A549 (cell line): ENCODE data around the gene ST8SIA5. TPM values are rescaled to one million over a fixed set of nuclear protein-coding genes. Genes with fewer than 3 reads are reported as not detected.

Source experiments
- ATAC-seq, 2 experiments: fragments of 200-7000 bp in 1 of 2; fragments of >200 bp in 1 of 2; cut with Nextera tagmentation in 1 of 2; cut with Tn5 transposase in 1 of 2; 3 replicates each; pipeline versions ENCODE4 v1.8.0 to v1.9.1; 2018 to 2020; ENCODE audit warnings: mild to moderate bottlenecking in 1 of 2, moderate library complexity in 1 of 2
- CTCF ChIA-PET: fragments of 300-600 bp; sonication (Branson Sonifier 250); formaldehyde crosslinking; extraction: SDS; loops from one replicate; lab custom pipeline; 2021; ENCODE audit warnings: antibody characterized with exemption, inconsistent platforms; lab: Yijun Ruan, JAX
- POLR2A ChIA-PET: fragments of 350-600 bp; formaldehyde crosslinking; extraction: SDS; loops from one replicate; lab custom pipeline; 2021; ENCODE audit warnings: antibody characterized with exemption, inconsistent platforms; lab: Yijun Ruan, JAX
- DNase-seq, 2 experiments: peaks; one replicate each; pipeline versions ENCODE4 v3.0.0 to v3.0.0-alpha.2; 2011 to 2016; ENCODE audit warnings: low read depth in 1 of 2, low spot score in 1 of 2
- FAIRE-seq: peaks from 2 replicates; lab custom pipeline; 2011; peaks lifted over from hg19 to GRCh38; lab: Jason Lieb, UNC
- H3K27ac ChIP-seq, 2 experiments: fragments of >200 bp; sonication (Bioruptor Twin); formaldehyde crosslinking; 3 replicates each; pipeline ENCODE4 v1.5.1; 2016 to 2017
- H3K4me1 ChIP-seq: fragments of >200 bp; sonication (Bioruptor Twin); formaldehyde crosslinking; 3 replicates; pipeline ENCODE4 v1.6.1; 2016
- H3K4me2 ChIP-seq: fragments of >200 bp; sonication (Bioruptor Twin); formaldehyde crosslinking; 3 replicates; pipeline ENCODE4 v1.6.1; 2016
- H3K4me3 ChIP-seq: fragments of >200 bp; sonication (Bioruptor Twin); formaldehyde crosslinking; 3 replicates; pipeline ENCODE4 v1.5.1; 2016
- H3K9me3 ChIP-seq: fragments of >200 bp; sonication (Bioruptor Twin); formaldehyde crosslinking; 3 replicates; pipeline ENCODE4 v1.6.1; 2016
- BCL3 ChIP-seq: fragments of >200 bp; sonication (Bioruptor Twin); formaldehyde crosslinking; IDR thresholded peaks from 3 replicates; pipeline ENCODE4 v1.6.1; 2016
- CBX8 ChIP-seq: fragments of 200-600 bp; sonication (generic); IDR thresholded peaks from 2 replicates; pipeline ENCODE4 v1.6.1; 2016
- CEBPB ChIP-seq, 2 experiments: fragments of >200 bp in 1 of 2; sonication (Bioruptor Twin) in 1 of 2; formaldehyde crosslinking in 1 of 2; IDR thresholded peaks; 2 replicates each; pipeline ENCODE4 v1.6.1; 2012 to 2016
- CHD2 ChIP-seq: fragments of 150-350 bp; IDR thresholded peaks from 2 replicates; pipeline ENCODE4 v1.6.1; 2014; ENCODE audit warnings: low read length; ENCODE audit not compliant: partially characterized antibody
- CHD4 ChIP-seq: fragments of 200-600 bp; sonication (generic); IDR thresholded peaks from 2 replicates; pipeline ENCODE4 v1.6.1; 2016; ENCODE audit warnings: antibody characterized with exemption, mild to moderate bottlenecking, borderline replicate concordance
- EHF ChIP-seq: fragments of 250-450 bp; sonication (Bioruptor Pico); IDR thresholded peaks from 2 replicates; pipeline ENCODE4 v1.5.0; 2020; ENCODE audit warnings: mild to moderate bottlenecking
- EHMT2 ChIP-seq: fragments of 200-600 bp; sonication (generic); IDR thresholded peaks from 2 replicates; pipeline ENCODE4 v1.6.1; 2016; ENCODE audit warnings: antibody characterized with exemption, low read depth, mild to moderate bottlenecking, moderate library complexity
- ELK1 ChIP-seq: fragments of 150-350 bp; IDR thresholded peaks from 2 replicates; pipeline ENCODE4 v1.6.1; 2014; ENCODE audit warnings: low read depth, mild to moderate bottlenecking, low read length
- EP300 ChIP-seq, 2 experiments: fragments of >200 bp; sonication (Bioruptor Twin); formaldehyde crosslinking; IDR thresholded peaks; 2 replicates in 1 of 2; 3 replicates in 1 of 2; pipeline ENCODE4 v1.6.1; 2016 to 2017
- FOSB ChIP-seq: fragments of 250-450 bp; sonication (Bioruptor Pico); IDR thresholded peaks from 2 replicates; pipeline ENCODE4 v1.5.0; 2020; ENCODE audit warnings: mild to moderate bottlenecking, moderate library complexity
- FOXS1 ChIP-seq: fragments of 250-450 bp; sonication (Bioruptor Pico); IDR thresholded peaks from 2 replicates; pipeline ENCODE4 v1.5.0; 2020; ENCODE audit warnings: mild to moderate bottlenecking, moderate library complexity
- GATA3 ChIP-seq: IDR thresholded peaks from 2 replicates; pipeline ENCODE4 v1.6.1; 2012; ENCODE audit warnings: borderline replicate concordance
- HEYL ChIP-seq: fragments of 250-450 bp; sonication (Bioruptor Pico); IDR thresholded peaks from 2 replicates; pipeline ENCODE4 v1.8.0; 2021; ENCODE audit warnings: mild to moderate bottlenecking, moderate library complexity
- HOXB13 ChIP-seq: fragments of 250-450 bp; sonication (Bioruptor Pico); IDR thresholded peaks from 2 replicates; pipeline ENCODE4 v1.5.0; 2020; ENCODE audit warnings: low read depth, mild to moderate bottlenecking, moderate library complexity
- HOXB5 ChIP-seq: fragments of 250-450 bp; sonication (Bioruptor Pico); IDR thresholded peaks from 2 replicates; pipeline ENCODE4 v1.5.0; 2020; ENCODE audit warnings: mild to moderate bottlenecking, moderate library complexity
- JUN ChIP-seq, 2 experiments: fragments of >200 bp; sonication (Bioruptor Twin); formaldehyde crosslinking; IDR thresholded peaks; 2 replicates in 1 of 2; 3 replicates in 1 of 2; pipeline ENCODE4 v1.6.1; 2016 to 2017
- JUNB ChIP-seq: fragments of >200 bp; sonication (Bioruptor Twin); formaldehyde crosslinking; IDR thresholded peaks from 2 replicates; pipeline ENCODE4 v1.6.1; 2016
- KDM5A ChIP-seq: fragments of 200-600 bp; sonication (generic); IDR thresholded peaks from 2 replicates; pipeline ENCODE4 v1.6.1; 2016; ENCODE audit warnings: antibody characterized with exemption, mild to moderate bottlenecking
- MAZ ChIP-seq: fragments of 150-350 bp; IDR thresholded peaks from 2 replicates; pipeline ENCODE4 v1.6.1; 2014; ENCODE audit warnings: antibody characterized with exemption, low read depth, low read length, borderline replicate concordance
- MYC ChIP-seq: IDR thresholded peaks from 2 replicates; pipeline ENCODE4 v1.6.1; 2012; ENCODE audit warnings: mild to moderate bottlenecking, inconsistent platforms, low read length, improper control_type of control experiment, borderline replicate concordance
- NFE2L2 ChIP-seq: fragments of 150-350 bp; conservative IDR thresholded peaks from 2 replicates; pipeline ENCODE4 v1.6.1; 2014; ENCODE audit warnings: low read length
- POLR2AphosphoS2 ChIP-seq: conservative IDR thresholded peaks from 2 replicates; pipeline ENCODE4 v1.6.1; 2012; ENCODE audit warnings: low read length, improper control_type of control experiment, inconsistent platforms
- RAD21 ChIP-seq, 2 experiments: fragments of >200 bp in 1 of 2; sonication (Bioruptor Twin) in 1 of 2; formaldehyde crosslinking in 1 of 2; IDR thresholded peaks in 1 of 2; conservative IDR thresholded peaks in 1 of 2; 2 replicates in 1 of 2; 3 replicates in 1 of 2; pipeline ENCODE4 v1.6.1; 2012 to 2018; ENCODE audit warnings: inconsistent platforms in 1 of 2
- RNF2 ChIP-seq: fragments of 200-600 bp; sonication (generic); IDR thresholded peaks from 2 replicates; pipeline ENCODE4 v1.6.1; 2016; ENCODE audit warnings: low read depth, mild to moderate bottlenecking, antibody characterized with exemption, moderate library complexity, borderline replicate concordance
- SREBF2 ChIP-seq: fragments of 450-650 bp; IDR thresholded peaks from 2 replicates; pipeline ENCODE4 v1.6.1; 2014; ENCODE audit warnings: mild to moderate bottlenecking, moderate library complexity
- TP53 ChIP-seq: fragments of 250-450 bp; sonication (Bioruptor Pico); IDR thresholded peaks from 2 replicates; pipeline ENCODE4 v1.5.0; 2021; ENCODE audit warnings: mild to moderate bottlenecking, moderate library complexity
- USF2 ChIP-seq: fragments of 450-650 bp; IDR thresholded peaks from 2 replicates; pipeline ENCODE4 v1.6.1; 2014; ENCODE audit warnings: antibody characterized with exemption
- ZC3H11A ChIP-seq: fragments of 450-650 bp; IDR thresholded peaks from 2 replicates; pipeline ENCODE4 v1.6.1; 2014; ENCODE audit warnings: antibody characterized with exemption, mild to moderate bottlenecking
- ZFP36 ChIP-seq: fragments of 450-650 bp; IDR thresholded peaks from 2 replicates; pipeline ENCODE4 v1.6.1; 2014; ENCODE audit warnings: borderline replicate concordance; ENCODE audit not compliant: partially characterized antibody
- ZSCAN20 ChIP-seq: fragments of 250-450 bp; sonication (Bioruptor Pico); IDR thresholded peaks from 2 replicates; pipeline ENCODE4 v1.8.0; 2022; ENCODE audit warnings: mild to moderate bottlenecking, moderate library complexity
- WGBS: methylation state at CpG from one replicate; pipeline ENCODE4 v1.1.6; 2017; ENCODE audit errors: missing lambda C conversion rate; 5-methylcytosine and 5-hydroxymethylcytosine counted together
- polyA plus RNA-seq, 4 experiments: library from polyadenylated mRNA; depleted of rRNA in 3 of 4; stranded (reverse); fragments of >200 nt; fragmentation: RNase III in 1 of 4; extraction: RNeasy Plus Mini Kit Qiagen cat#74134 plus additional on column Dnase treatment in 1 of 4; gene quantifications; 2 replicates in 3 of 4; 3 replicates in 1 of 4; pipeline ENCODE4 v1.2.3, GENCODE V29; 2011 to 2017

The ST8SIA5 gene
- polyA plus RNA-seq, 2 of the 4 experiments (the other 2 are of a cell fraction): not detected

DNA sequence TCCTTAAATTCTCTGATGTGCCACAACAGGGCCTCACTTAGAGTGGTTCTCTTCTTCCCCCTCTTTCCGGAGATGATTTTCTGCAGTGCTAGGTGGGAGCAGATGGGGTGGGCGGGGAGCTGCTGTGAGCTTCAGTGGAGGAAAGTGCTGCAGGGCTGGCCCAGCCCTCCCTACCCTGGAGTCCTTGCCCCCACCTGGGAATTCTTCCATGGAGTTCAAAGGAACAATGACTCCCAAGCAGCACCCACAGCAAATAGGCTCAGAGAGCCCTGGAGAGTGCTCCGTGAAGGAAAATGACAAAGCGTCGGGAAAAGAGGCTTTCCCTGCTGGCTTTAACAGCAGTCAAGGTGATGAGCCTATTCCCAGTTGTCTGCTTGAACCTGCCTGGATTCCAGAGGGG is 128.6 kb downstream of the ST8SIA5 start:
- no peak for FAIRE-seq

GRCh38 chr18:46627136-46627535 is 129.7 kb downstream of the ST8SIA5 start:
- ATAC-seq: no peak
- Histone ChIP-seq H3K4me2 (no peak overlapping the region), H3K4me1 (no peaks in the 10 kb centered on the region), H3K9me3 (no peaks in the 10 kb centered on the region), H3K27ac (no peak overlapping the region), H3K4me3 (no peak overlapping the region)
- DNase-seq: no peak
- no peak for TF ChIP-seq EHMT2
- no peak for TF ChIP-seq FOSB
- no peak for TF ChIP-seq EP300 (IDR thresholded peaks at IDR 0.05)
- no peak for TF ChIP-seq POLR2AphosphoS2
- no peak for TF ChIP-seq EHF (CRISPR knock-in tag)
- no peak for TF ChIP-seq CBX8
- TF ChIP-seq JUN (IDR thresholded peaks at IDR 0.05): no peak
- TF ChIP-seq RAD21 (conservative IDR thresholded peaks at IDR 0.05 in 1 of 2, IDR thresholded peaks at IDR 0.05 in 1 of 2): no peak
- TF ChIP-seq CEBPB (IDR thresholded peaks at IDR 0.05): no peak
- no peak for TF ChIP-seq RNF2
- no peak for TF ChIP-seq FOXS1 (CRISPR knock-in tag)
- no peak for TF ChIP-seq CHD2
- no peak for TF ChIP-seq MAZ
- TF ChIP-seq HOXB5 (CRISPR knock-in tag): no peak
- TF ChIP-seq MYC: no peak
- no peak for TF ChIP-seq ZSCAN20 (CRISPR knock-in tag)
- no peak for TF ChIP-seq TP53
- no peak for TF ChIP-seq BCL3
- no peak for TF ChIP-seq CHD4
- no peak for TF ChIP-seq ZC3H11A
- WGBS: 0% methylated on average over 2 of the region's 2 CpGs
- ChIA-PET POLR2A (no interaction called here), CTCF (no interaction called here)
- FAIRE-seq: no peak

More for the DNA sequence above, 128.6 kb downstream of the ST8SIA5 start:
- ATAC-seq (no peak), DNase-seq (no peak)
- ChIA-PET CTCF (no interaction called here), POLR2A (no interaction called here)
- 20% methylated on average over 5 of the region's 5 CpGs for WGBS
- Histone ChIP-seq H3K4me1 (no peaks in the 10 kb centered on the region), H3K27ac (no peak overlapping the region), H3K4me3 (no peak overlapping the region), H3K9me3 (no peaks in the 10 kb centered on the region), H3K4me2 (no peak overlapping the region)
- no peak for TF ChIP-seq GATA3
- TF ChIP-seq HOXB5 (CRISPR knock-in tag): no peak
- no peak for TF ChIP-seq JUNB
- TF ChIP-seq ZFP36: no peak
- TF ChIP-seq KDM5A: no peak
- no peak for TF ChIP-seq USF2
- no peak for TF ChIP-seq EHF (CRISPR knock-in tag)
- no peak for TF ChIP-seq HOXB13 (CRISPR knock-in tag)
- no peak for TF ChIP-seq SREBF2
- no peak for TF ChIP-seq HEYL (CRISPR knock-in tag)
- TF ChIP-seq NFE2L2: no peak
- no peak for TF ChIP-seq MYC
- no peak for TF ChIP-seq ZSCAN20 (CRISPR knock-in tag)
- TF ChIP-seq ELK1: no peak
- TF ChIP-seq CBX8: no peak
- TF ChIP-seq BCL3: no peak
- TF ChIP-seq, all 56 proteins: peak for 0
